ENCODE data around the gene IAPP. TPM values are rescaled to one million over a fixed set of nuclear protein-coding genes. Genes with fewer than 3 reads are reported as not detected.
A peak's percentile ranks its signal among the peaks of the same experiment; 100 is the strongest.
"Not testable (repeated sequence)": the region's sequence is repeated elsewhere in the genome, so short reads cannot be mapped to it uniquely, and the experiment has no call there.

Gene IAPP
- total RNA-seq, 4 donors from 2014 or later, result not detected

GRCh38 chr12:21353948-21354347 lies 18.8 kb upstream of the IAPP start:
- WGBS, result 85% methylated on average over 4 of the region's 4 CpGs
- Histone ChIP-seq H3K4me1 (no peaks in the 10 kb centered on the region), H3K27me3 (no peaks in the 10 kb centered on the region), H3K27ac (no peak overlapping the region), H3K9me3 (no peaks in the 10 kb centered on the region), H3K36me3 (no peaks in the 10 kb centered on the region), H3K4me3 (no peak overlapping the region)
- TF ChIP-seq POLR2A (IDR thresholded peaks at IDR 0.05) (no peak), EP300 (IDR thresholded peaks at IDR 0.05) (no peak), CTCF (IDR thresholded peaks at IDR 0.05) (no peak), POLR2AphosphoS5 (IDR thresholded peaks at IDR 0.05) (no peak)
- no peak for DNase-seq (ENCODE audit: low spot score in 2 of 2)

- H3K27ac ChIP-seq, result no peak overlapping the region
- no peak for DNase-seq (ENCODE audit: low spot score in 2 of 2)
- H3K36me3 ChIP-seq, result no peaks in the 10 kb centered on the region
- no peaks in the 10 kb centered on the region for H3K4me1 ChIP-seq
- TF ChIP-seq POLR2A (IDR thresholded peaks at IDR 0.05), result no peak
- no peak for TF ChIP-seq CTCF (IDR thresholded peaks at IDR 0.05)
- TF ChIP-seq EP300 (IDR thresholded peaks at IDR 0.05), result no peak
- no peak for TF ChIP-seq POLR2AphosphoS5 (IDR thresholded peaks at IDR 0.05)
- H3K27me3 ChIP-seq, result no peaks in the 10 kb centered on the region
- H3K9me3 ChIP-seq, result no peaks in the 10 kb centered on the region
- no peak overlapping the region for H3K4me3 ChIP-seq
- 38% methylated on average over 1 of the region's 1 CpG for WGBS
These were observed 18.1 kb upstream of the IAPP start for GRCh38 chr12:21354641-21355040.

- not testable (repeated sequence) for H3K9me3 ChIP-seq, H3K4me3 ChIP-seq, H3K27me3 ChIP-seq, H3K36me3 ChIP-seq, H3K4me1 ChIP-seq, H3K27ac ChIP-seq
- peak in 1 of 2 donors; percentile 66 for DNase-seq (ENCODE audit: low spot score in 2 of 2)
- 80% methylated on average over 10 of the region's 10 CpGs for WGBS
These were observed 12.1 kb upstream of the IAPP start for GRCh38 chr12:21360632-21361031.

- Histone ChIP-seq H3K4me1 (no peaks in the 10 kb centered on the region), H3K27me3 (no peaks in the 10 kb centered on the region), H3K36me3 (no peaks in the 10 kb centered on the region), H3K27ac (no peak overlapping the region), H3K9me3 (no peaks in the 10 kb centered on the region), H3K4me3 (no peak overlapping the region)
- WGBS, result 61% methylated on average over 4 of the region's 4 CpGs
- no peak for DNase-seq (ENCODE audit: low spot score in 2 of 2)
- no peak for TF ChIP-seq EP300 (IDR thresholded peaks at IDR 0.05)
- TF ChIP-seq POLR2AphosphoS5 (IDR thresholded peaks at IDR 0.05), result no peak
- TF ChIP-seq CTCF (IDR thresholded peaks at IDR 0.05), result no peak
- no peak for TF ChIP-seq POLR2A (IDR thresholded peaks at IDR 0.05)
These were observed 3.3 kb upstream of the IAPP start for GRCh38 chr12:21369141-21369980.

GRCh38 chr12:21370845-21371449 lies 1.8 kb upstream of the IAPP start:
- Histone ChIP-seq H3K27me3 (no peaks in the 10 kb centered on the region), H3K27ac (no peak overlapping the region), H3K9me3 (no peaks in the 10 kb centered on the region), H3K4me1 (no peaks in the 10 kb centered on the region), H3K4me3 (no peak overlapping the region), H3K36me3 (no peaks in the 10 kb centered on the region)
- WGBS, result 65% methylated on average over 7 of the region's 7 CpGs
- no peak for TF ChIP-seq EP300 (IDR thresholded peaks at IDR 0.05)
- TF ChIP-seq CTCF (IDR thresholded peaks at IDR 0.05), result no peak
- TF ChIP-seq POLR2A (IDR thresholded peaks at IDR 0.05), result no peak
- no peak for TF ChIP-seq POLR2AphosphoS5 (IDR thresholded peaks at IDR 0.05)
- DNase-seq (ENCODE audit: low spot score in 2 of 2), result no peak

All from suprapubic skin (tissue), 4 donors.